Caco-2 (cell line): Measurements from ENCODE around the gene GPS1. TPM values are rescaled to one million over a fixed set of nuclear protein-coding genes. Genes with fewer than 3 reads are reported as not detected.

Experiments used
- BruUV-seq: library from RNA; stranded (reverse); fragments of 400-500 nt; replicated peaks from 2 replicates; lab custom pipeline; 2021; lab: Mats Ljungman, UMichigan
- CTCF ChIA-PET: fragments of 300-600 bp; sonication (Branson Sonifier 250); formaldehyde crosslinking; loops from one replicate; lab custom pipeline; 2022; ENCODE audit warnings: antibody characterized with exemption; lab: Charles Lee
- POLR2A ChIA-PET: fragments of 300-600 bp; sonication (Branson Sonifier 250); formaldehyde crosslinking; loops from one replicate; lab custom pipeline; 2022; ENCODE audit warnings: antibody characterized with exemption; lab: Charles Lee
- DNase-seq, 2 experiments: peaks; one replicate each; pipeline versions ENCODE4 v3.0.0 to v3.0.0-alpha.2; 2020 to 2022
- H3K27me3 ChIP-seq: replicated peaks from 2 replicates; pipeline ENCODE4 v1.6.0; 2011; ENCODE audit warnings: low read length; ENCODE audit not compliant: control insufficient read depth, insufficient read depth
- H3K36me3 ChIP-seq: 2 replicates; pipeline ENCODE4 v1.5.1; 2011; ENCODE audit warnings: low read length; ENCODE audit not compliant: control insufficient read depth, insufficient read depth
- H3K4me1 ChIP-seq: fragments of 250-450 bp; sonication (Bioruptor Pico); 2 replicates; pipeline ENCODE4 v1.5.1; 2020; ENCODE audit warnings: mild to moderate bottlenecking
- H3K4me3 ChIP-seq: 2 replicates; pipeline ENCODE4 v1.5.1; 2011; ENCODE audit warnings: low read depth, mild to moderate bottlenecking, control low read depth, low read length
- H3K9me3 ChIP-seq: fragments of 250-450 bp; sonication (Bioruptor Pico); 2 replicates; pipeline ENCODE4 v1.5.1; 2020; ENCODE audit warnings: mild to moderate bottlenecking, moderate library complexity
- H3K27ac Mint-ChIP-seq: one replicate; pipeline ENCODE4 v1.8.0; 2022; ENCODE audit warnings: mixed read lengths; ENCODE audit not compliant: unreplicated experiment
- H3K27me3 Mint-ChIP-seq: one replicate; pipeline ENCODE4 v1.8.0; 2022; ENCODE audit warnings: mixed read lengths; ENCODE audit not compliant: insufficient read depth, unreplicated experiment
- H3K36me3 Mint-ChIP-seq: one replicate; pipeline ENCODE4 v1.8.0; 2022; ENCODE audit warnings: mild to moderate bottlenecking, mixed read lengths; ENCODE audit not compliant: insufficient read depth, unreplicated experiment
- H3K4me1 Mint-ChIP-seq: one replicate; pipeline ENCODE4 v1.8.0; 2022; ENCODE audit warnings: low read depth, mixed read lengths; ENCODE audit not compliant: unreplicated experiment
- H3K4me3 Mint-ChIP-seq: one replicate; pipeline ENCODE4 v1.8.0; 2022; ENCODE audit warnings: mild to moderate bottlenecking, moderate library complexity, mixed read lengths; ENCODE audit not compliant: unreplicated experiment
- H3K9me3 Mint-ChIP-seq: one replicate; pipeline ENCODE4 v1.8.0; 2022; ENCODE audit warnings: mixed read lengths; ENCODE audit not compliant: unreplicated experiment
- CTCF ChIP-seq, 2 experiments: fragments of 200-600 bp in 1 of 2; IDR thresholded peaks; 1 replicate in 1 of 2; 2 replicates in 1 of 2; pipeline versions ENCODE4 v1.5.1 to v1.8.0; 2011 to 2022; ENCODE audit warnings: antibody characterized with exemption in 1 of 2, control low read depth in 1 of 2, inconsistent platforms in 1 of 2, low read depth in 1 of 2, low read length in 1 of 2, mild to moderate bottlenecking in 1 of 2, moderate library complexity in 1 of 2; ENCODE audit not compliant: insufficient read depth in 1 of 2, severe bottlenecking in 1 of 2, unreplicated experiment in 1 of 2
- intact Hi-C: fragments of 100-400 bp; cut with micrococcal nuclease; formaldehyde crosslinking; loops from one replicate; pipeline ENCODE4 v1.10.0; 2022; ENCODE audit not compliant: unreplicated experiment
- total RNA-seq: library from RNA; stranded (reverse); gene quantifications from 2 replicates; pipeline ENCODE4 v1.2.3, GENCODE V29; 2022

The GPS1 gene
- total RNA-seq, 1 experiment from 2014 or later = 195 TPM

GRCh38 chr17:82086941-82087906 lies 35.5 kb downstream of the GPS1 start:
- H3K27ac Mint-ChIP-seq = no peak overlapping the region
- DNase-seq = no peak
- Histone ChIP-seq H3K4me1 (no peaks in the 10 kb centered on the region), H3K27me3 (no peaks in the 10 kb centered on the region), H3K9me3 (no peaks in the 10 kb centered on the region), H3K4me3 (no peak overlapping the region), H3K36me3 (peaks cover 13% of the 10 kb centered on the region)
- intact Hi-C loops = no loop called here
- no peaks in the 10 kb centered on the region for H3K27me3 Mint-ChIP-seq
- BruUV-seq = no TSS peak
- POLR2A ChIA-PET = interaction anchor here (0.6 kb wide), 1 partner anchor 376 kb away, joined by 3 read pairs; no protein-coding TSS in a partner anchor
- no peak overlapping the region for H3K4me3 Mint-ChIP-seq
- no peaks in the 10 kb centered on the region for H3K4me1 Mint-ChIP-seq
- H3K36me3 Mint-ChIP-seq = peaks cover 79% of the 10 kb centered on the region
- CTCF ChIA-PET = no interaction called here
- no peaks in the 10 kb centered on the region for H3K9me3 Mint-ChIP-seq
- TF ChIP-seq CTCF (IDR thresholded peaks at IDR 0.05; ENCODE audit: insufficient read depth in 1 of 2, low read depth in 1 of 2, low read length in 1 of 2, severe bottlenecking in 1 of 2, unreplicated experiment in 1 of 2) = no peak

- Histone ChIP-seq H3K36me3 (peaks cover 15% of the 10 kb centered on the region), H3K4me1 (no peaks in the 10 kb centered on the region), H3K27me3 (no peaks in the 10 kb centered on the region), H3K9me3 (no peaks in the 10 kb centered on the region), H3K4me3 (no peak overlapping the region)
- Mint-ChIP-seq H3K36me3 (peaks cover 79% of the 10 kb centered on the region), H3K9me3 (no peaks in the 10 kb centered on the region), H3K4me3 (no peak overlapping the region), H3K4me1 (no peaks in the 10 kb centered on the region), H3K27me3 (no peaks in the 10 kb centered on the region), H3K27ac (no peak overlapping the region)
- intact Hi-C loops = no loop called here
- CTCF ChIA-PET = no interaction called here
- no peak for DNase-seq
- BruUV-seq = no TSS peak
- POLR2A ChIA-PET = no interaction called here
- no peak for TF ChIP-seq CTCF (IDR thresholded peaks at IDR 0.05; ENCODE audit: insufficient read depth in 1 of 2, low read depth in 1 of 2, low read length in 1 of 2, severe bottlenecking in 1 of 2, unreplicated experiment in 1 of 2)
Measured at GRCh38 chr17:82087961-82088837, 36.5 kb downstream of the GPS1 start.
